HG02981 (cell line): ENCODE measurements around the gene NRK.
"Not testable (repeated sequence)": the region's sequence is repeated elsewhere in the genome, so short reads cannot be mapped to it uniquely, and the experiment has no call there.

Source experiments
- ATAC-seq: cut with Tn5 transposase; IDR thresholded peaks from one replicate; pipeline ENCODE4 v1.9.1; 2021; ENCODE audit warnings: mild to moderate bottlenecking, moderate library complexity; ENCODE audit not compliant: unreplicated experiment

NRK gene

GRCh38 chrX:105882581-105883275, 60.4 kb downstream of the NRK start:
- no peak for ATAC-seq

- ATAC-seq: no peak
Observed at GRCh38 chrX:105894721-105895120, 72.4 kb downstream of the NRK start.

- no peak for ATAC-seq
Observed at GRCh38 chrX:105909576-105909975, 87.2 kb downstream of the NRK start.

- ATAC-seq: no peak
Observed at GRCh38 chrX:105910563-105911105, 88.3 kb downstream of the NRK start.

- no peak for ATAC-seq
Observed at GRCh38 chrX:105945266-105945665, 122.9 kb downstream of the NRK start.

GRCh38 chrX:105969487-105969886, 147.1 kb downstream of the NRK start:
- no peak for ATAC-seq

GRCh38 chrX:105972690-105973386, 150.5 kb downstream of the NRK start:
- ATAC-seq: no peak

GRCh38 chrX:105973387-105973739, 151.0 kb downstream of the NRK start:
- ATAC-seq: no peak

GRCh38 chrX:105975382-105975781, 153.0 kb downstream of the NRK start:
- ATAC-seq: no peak

- ATAC-seq: no peak
Observed at GRCh38 chrX:105981772-105982485, 159.6 kb downstream of the NRK start.

GRCh38 chrX:105988487-105988886, 166.1 kb downstream of the NRK start:
- not testable (repeated sequence) for ATAC-seq

- no peak for ATAC-seq
Observed at GRCh38 chrX:105999294-105999693, 177.0 kb downstream of the NRK start.

GRCh38 chrX:106000203-106000602, 177.9 kb downstream of the NRK start:
- ATAC-seq: no peak

GRCh38 chrX:106000609-106001008, 178.3 kb downstream of the NRK start:
- not testable (repeated sequence) for ATAC-seq

GRCh38 chrX:106005684-106006083, 183.3 kb downstream of the NRK start:
- ATAC-seq: no peak

- ATAC-seq: no peak
Observed at GRCh38 chrX:106007815-106008214, 185.5 kb downstream of the NRK start.
